Activated B cell treated with CpG ODN at 0.5 μM for 24 hours (primary cell): Measurements from ENCODE around the gene TP53I13. TPM values are rescaled to one million over a fixed set of nuclear protein-coding genes. Genes with fewer than 3 reads are reported as not detected.

Experiments
- ATAC-seq: fragments of 200-7000 bp; cut with Tn5 transposase; one replicate; pipeline ENCODE4 v1.10.0; 2021; ENCODE audit warnings: low read depth, mild to moderate bottlenecking, moderate library complexity
- CTCF ChIA-PET: fragments of 350-600 bp; sonication (Branson Sonifier 250); formaldehyde crosslinking; loops from one replicate; lab custom pipeline; 2021; ENCODE audit warnings: antibody characterized with exemption; lab: Charles Lee
- POLR2A ChIA-PET: fragments of 350-600 bp; sonication (Branson Sonifier 250); formaldehyde crosslinking; loops from one replicate; lab custom pipeline; 2021; ENCODE audit warnings: antibody characterized with exemption; lab: Charles Lee
- DNase-seq: peaks from one replicate; pipeline ENCODE4 v3.0.0; 2022
- H3K27ac Mint-ChIP-seq: one replicate; pipeline ENCODE4 v1.8.0; 2020; ENCODE audit warnings: mixed read lengths
- H3K27me3 Mint-ChIP-seq: one replicate; pipeline ENCODE4 v1.8.0; 2021; ENCODE audit warnings: mixed read lengths
- H3K36me3 Mint-ChIP-seq: one replicate; pipeline ENCODE4 v1.8.0; 2021; ENCODE audit warnings: low read depth, mixed read lengths
- H3K4me1 Mint-ChIP-seq: one replicate; pipeline ENCODE4 v1.8.0; 2021; ENCODE audit warnings: mixed read lengths
- H3K4me3 Mint-ChIP-seq: one replicate; pipeline ENCODE4 v1.8.0; 2020; ENCODE audit warnings: mild to moderate bottlenecking, mixed read lengths
- H3K9me3 Mint-ChIP-seq: one replicate; pipeline ENCODE4 v1.8.0; 2020; ENCODE audit warnings: mixed read lengths
- CTCF ChIP-seq: fragments of 200-600 bp; IDR thresholded peaks from one replicate; pipeline ENCODE4 v1.8.0; 2022; ENCODE audit warnings: antibody characterized with exemption, mild to moderate bottlenecking
- intact Hi-C: fragments of 100-400 bp; cut with micrococcal nuclease; formaldehyde crosslinking; loops from one replicate; pipeline ENCODE4 v1.15.1; 2024
- total RNA-seq: library from RNA; stranded (reverse); gene quantifications from 2 replicates; pipeline ENCODE4 v1.2.3, GENCODE V29; 2022

Gene TP53I13
- total RNA-seq, 1 donor from 2014 or later = 71.2 TPM

DNA sequence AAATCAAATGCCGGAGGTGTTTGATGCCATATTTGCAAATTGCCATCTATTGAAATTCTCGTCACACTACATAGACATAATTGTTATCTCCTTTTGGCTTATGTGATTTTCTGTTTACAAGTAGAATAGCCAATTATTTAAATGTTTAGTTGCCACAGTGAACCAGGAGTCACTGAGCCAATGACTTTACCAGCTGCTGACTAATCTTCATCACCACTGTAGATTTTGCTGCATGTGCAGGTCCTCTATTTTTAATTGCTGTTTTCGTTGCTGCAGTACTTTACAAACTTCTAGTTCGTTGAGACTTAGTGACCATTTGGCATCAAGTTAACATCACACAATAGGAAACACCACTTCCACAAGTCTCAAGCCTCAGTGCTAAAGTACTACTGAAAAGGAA, 24.4 kb upstream of the TP53I13 start:
- ATAC-seq (no peak), DNase-seq (no peak)
- ChIA-PET POLR2A (no interaction called here), CTCF (no interaction called here)
- intact Hi-C loops = no loop called here
- H3K36me3 Mint-ChIP-seq = peaks cover 40% of the 10 kb centered on the region
- TF ChIP-seq CTCF = no peak
- no peak overlapping the region for H3K27ac Mint-ChIP-seq
- no peaks in the 10 kb centered on the region for H3K27me3 Mint-ChIP-seq
- no peak overlapping the region for H3K4me3 Mint-ChIP-seq
- H3K9me3 Mint-ChIP-seq = no peaks in the 10 kb centered on the region
- no peaks in the 10 kb centered on the region for H3K4me1 Mint-ChIP-seq

- Mint-ChIP-seq H3K27me3 (no peaks in the 10 kb centered on the region), H3K4me3 (no peak overlapping the region), H3K4me1 (no peaks in the 10 kb centered on the region), H3K27ac (no peak overlapping the region), H3K9me3 (no peaks in the 10 kb centered on the region), H3K36me3 (peaks cover 29% of the 10 kb centered on the region)
- intact Hi-C loops = no loop called here
- ChIA-PET POLR2A (no interaction called here), CTCF (no interaction called here)
- DNase-seq (no peak), ATAC-seq (no peak)
- no peak for TF ChIP-seq CTCF
These were observed 22.4 kb upstream of the TP53I13 start for GRCh38 chr17:29546085-29546484.

- CTCF ChIA-PET = interaction anchor here (1.1 kb wide), 1 partner anchor 10 kb away, joined by 5 read pairs; no protein-coding TSS in a partner anchor
- POLR2A ChIA-PET = no interaction called here
- TF ChIP-seq CTCF = no peak
- H3K27ac Mint-ChIP-seq = no peak overlapping the region
- H3K4me3 Mint-ChIP-seq = no peak overlapping the region
- no peak for DNase-seq
- no peaks in the 10 kb centered on the region for H3K4me1 Mint-ChIP-seq
- H3K36me3 Mint-ChIP-seq = peaks cover 28% of the 10 kb centered on the region
- no peaks in the 10 kb centered on the region for H3K9me3 Mint-ChIP-seq
- intact Hi-C loops = no loop called here
- ATAC-seq = no peak
- H3K27me3 Mint-ChIP-seq = no peaks in the 10 kb centered on the region
These were observed 21.7 kb upstream of the TP53I13 start for GRCh38 chr17:29546830-29547229.

DNA sequence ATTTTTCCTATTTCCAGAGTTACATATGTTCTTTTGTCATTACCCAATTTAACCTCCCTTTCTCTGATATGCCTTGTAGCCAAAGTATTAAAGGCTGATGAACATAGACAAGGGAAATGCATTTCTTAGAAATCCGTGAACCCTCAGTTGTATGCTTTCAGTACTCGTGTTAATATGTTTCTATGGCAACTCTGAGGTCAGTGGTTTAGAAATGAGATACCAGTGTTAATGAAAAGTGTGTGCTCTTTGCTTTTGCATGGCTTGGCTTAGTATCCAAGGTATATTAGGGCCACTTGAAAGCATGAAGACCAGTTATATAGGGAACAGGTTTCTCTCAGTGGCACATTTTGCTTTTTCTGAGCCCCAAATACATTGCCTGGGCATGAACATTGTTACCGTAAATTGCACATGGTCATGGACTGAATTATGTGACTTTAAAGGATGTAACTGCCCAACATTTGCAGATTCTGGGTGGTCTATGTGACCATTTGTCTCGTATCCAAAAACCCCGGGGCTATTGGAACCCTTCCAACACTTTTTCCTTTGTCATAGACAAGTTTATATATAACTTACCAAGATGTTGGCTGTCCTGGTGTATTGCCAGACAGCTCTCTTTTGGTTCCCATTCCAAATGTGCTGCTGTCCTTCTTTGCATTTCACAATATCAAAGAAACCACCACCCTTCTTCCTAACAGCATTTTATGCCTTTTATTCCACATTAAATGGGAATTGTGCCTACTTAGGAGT, 19.2 kb upstream of the TP53I13 start:
- Mint-ChIP-seq H3K27ac (no peak overlapping the region), H3K4me3 (no peak overlapping the region), H3K36me3 (peaks cover 5% of the 10 kb centered on the region), H3K9me3 (no peaks in the 10 kb centered on the region), H3K4me1 (no peaks in the 10 kb centered on the region), H3K27me3 (no peaks in the 10 kb centered on the region)
- TF ChIP-seq CTCF = no peak
- intact Hi-C loops = no loop called here
- no peak for ATAC-seq
- no peak for DNase-seq
- ChIA-PET POLR2A (interaction anchor here (0.6 kb wide), 1 partner anchor 257 kb away, joined by 5 read pairs; no protein-coding TSS in a partner anchor), CTCF (interaction anchor here (1.9 kb wide), 1 partner anchor 180 kb away, joined by 5 read pairs; no protein-coding TSS in a partner anchor)

GRCh38 chr17:29555840-29556239, 12.7 kb upstream of the TP53I13 start:
- ATAC-seq (no peak), DNase-seq (no peak)
- H3K36me3 Mint-ChIP-seq = peaks cover 2% of the 10 kb centered on the region
- ChIA-PET POLR2A (interaction anchor here (0.6 to 2.2 kb wide), 2 partner anchors 10 to 593 kb away, joined by 7 read pairs; partner anchors contain the start of gene ABHD15), CTCF (interaction anchor here (1.4 kb wide), 1 partner anchor 186 kb away, joined by 8 read pairs; no protein-coding TSS in a partner anchor)
- no peak for TF ChIP-seq CTCF
- intact Hi-C loops = no loop called here
- no peaks in the 10 kb centered on the region for H3K27me3 Mint-ChIP-seq
- no peak overlapping the region for H3K27ac Mint-ChIP-seq
- H3K4me1 Mint-ChIP-seq = peaks cover 45% of the 10 kb centered on the region
- no peak overlapping the region for H3K4me3 Mint-ChIP-seq
- H3K9me3 Mint-ChIP-seq = no peaks in the 10 kb centered on the region
